IMR-90 (cell line): ENCODE measurements around the gene SNTA1. TPM values are rescaled to one million over a fixed set of nuclear protein-coding genes. Genes with fewer than 3 reads are reported as not detected.

Experiments
- ATAC-seq: fragments of 200-7000 bp; cut with Tn5 transposase; 2 replicates; pipeline ENCODE4 v1.9.1; 2020; ENCODE audit warnings: low read depth, mild to moderate bottlenecking, moderate library complexity
- BruUV-seq: library from RNA; stranded (reverse); fragments of 400-500 nt; replicated peaks from 2 replicates; lab custom pipeline; 2021; lab: Mats Ljungman, UMichigan
- CTCF ChIA-PET: fragments of 300-600 bp; formaldehyde crosslinking; extraction: SDS; loops from one replicate; lab custom pipeline; 2021; ENCODE audit warnings: antibody characterized with exemption; lab: Yijun Ruan, JAX
- POLR2A ChIA-PET: fragments of 300-600 bp; sonication (Branson Sonifier 250); formaldehyde crosslinking; loops from one replicate; lab custom pipeline; 2022; ENCODE audit warnings: antibody characterized with exemption; ENCODE audit not compliant: unreplicated experiment; lab: Charles Lee
- DNase-seq: peaks from one replicate; pipeline ENCODE4 v3.0.0; 2013
- H2AFZ ChIP-seq: replicated peaks from 2 replicates; pipeline ENCODE3; 2013; ENCODE audit warnings: low read length, mild to moderate bottlenecking; ENCODE audit not compliant: poor library complexity
- H2AK5ac ChIP-seq: 2 replicates; pipeline ENCODE4 v1.6.1; 2013; ENCODE audit warnings: low read depth, low read length, inconsistent platforms
- H2AK9ac ChIP-seq: replicated peaks from 2 replicates; pipeline ENCODE3; 2013; ENCODE audit warnings: mild to moderate bottlenecking, low read depth, low read length, moderate library complexity; ENCODE audit not compliant: poor library complexity
- H2BK120ac ChIP-seq: 2 replicates; pipeline ENCODE4 v1.6.1; 2013; ENCODE audit warnings: low read depth, low read length, inconsistent platforms
- H2BK15ac ChIP-seq: 3 replicates; pipeline ENCODE4 v1.6.1; 2013; ENCODE audit warnings: low read depth, low read length, inconsistent platforms
- H2BK20ac ChIP-seq: 2 replicates; pipeline ENCODE4 v1.6.1; 2013; ENCODE audit warnings: low read depth, mild to moderate bottlenecking, inconsistent platforms, low read length, moderate library complexity
- H2BK5ac ChIP-seq: 2 replicates; pipeline ENCODE4 v1.6.1; 2013; ENCODE audit warnings: mild to moderate bottlenecking, low read depth, low read length, inconsistent platforms; ENCODE audit not compliant: poor library complexity, severe bottlenecking
- H3K14ac ChIP-seq: replicated peaks from 2 replicates; pipeline ENCODE4 v1.6.1; 2013; ENCODE audit warnings: low read depth, low read length, inconsistent platforms
- H3K18ac ChIP-seq: 2 replicates; pipeline ENCODE4 v1.6.1; 2013; ENCODE audit warnings: low read depth, low read length, control low read depth
- H3K23ac ChIP-seq: 2 replicates; pipeline ENCODE4 v1.6.1; 2013; ENCODE audit warnings: low read depth, low read length, inconsistent platforms
- H3K27ac ChIP-seq: 2 replicates; pipeline ENCODE4 v1.5.1; 2013; ENCODE audit warnings: mild to moderate bottlenecking, control low read depth, low read length; ENCODE audit not compliant: insufficient read depth
- H3K27me3 ChIP-seq: 2 replicates; pipeline ENCODE4 v1.6.1; 2013; ENCODE audit warnings: low read length; ENCODE audit not compliant: control insufficient read depth, insufficient read depth
- H3K36me3 ChIP-seq: 2 replicates; pipeline ENCODE4 v1.6.1; 2013; ENCODE audit warnings: low read length, mixed read lengths; ENCODE audit not compliant: control insufficient read depth, insufficient read depth
- H3K4ac ChIP-seq: 2 replicates; pipeline ENCODE4 v1.6.1; 2013; ENCODE audit warnings: low read depth, low read length, inconsistent platforms
- H3K4me1 ChIP-seq: 2 replicates; pipeline ENCODE4 v1.6.1; 2013; ENCODE audit warnings: low read length, mixed read lengths; ENCODE audit not compliant: control insufficient read depth, insufficient read depth
- H3K4me2 ChIP-seq: 2 replicates; pipeline ENCODE4 v1.6.1; 2013; ENCODE audit warnings: low read depth, mild to moderate bottlenecking, control low read depth, low read length, moderate library complexity
- H3K4me3 ChIP-seq: 2 replicates; pipeline ENCODE4 v1.5.1; 2013; ENCODE audit warnings: low read depth, mild to moderate bottlenecking, control low read depth, low read length, moderate library complexity; ENCODE audit not compliant: insufficient read depth
- H3K56ac ChIP-seq: 2 replicates; pipeline ENCODE4 v1.6.1; 2013; ENCODE audit warnings: low read length, inconsistent platforms; ENCODE audit not compliant: insufficient read depth; ENCODE audit errors: extremely low read depth
- H3K79me1 ChIP-seq, 2 experiments: 2 replicates each; pipeline ENCODE4 v1.6.1; 2013; ENCODE audit warnings: low read length in 2 of 2, inconsistent platforms in 1 of 2, low read depth in 1 of 2
- H3K9ac ChIP-seq: 2 replicates; pipeline ENCODE4 v1.6.1; 2013; ENCODE audit warnings: low read depth, low read length, control low read depth
- H3K9me1 ChIP-seq: 2 replicates; pipeline ENCODE4 v1.6.1; 2013; ENCODE audit warnings: low read length, inconsistent platforms; ENCODE audit not compliant: insufficient read depth
- H3K9me3 ChIP-seq: 2 replicates; pipeline ENCODE4 v1.6.1; 2013; ENCODE audit warnings: low read length; ENCODE audit not compliant: control insufficient read depth, insufficient read depth
- H4K20me1 ChIP-seq: 2 replicates; pipeline ENCODE4 v1.6.1; 2013; ENCODE audit warnings: low read length, inconsistent platforms; ENCODE audit not compliant: insufficient read depth
- H4K5ac ChIP-seq: 2 replicates; pipeline ENCODE4 v1.6.1; 2013; ENCODE audit warnings: mild to moderate bottlenecking, low read depth, low read length, control low read depth
- H4K8ac ChIP-seq, 2 experiments: 2 replicates each; pipeline ENCODE4 v1.6.1; 2013; ENCODE audit warnings: low read depth in 2 of 2, low read length in 2 of 2, control low read depth in 1 of 2, inconsistent platforms in 1 of 2
- H4K91ac ChIP-seq: 2 replicates; pipeline ENCODE4 v1.6.1; 2013; ENCODE audit warnings: low read depth, low read length, inconsistent platforms; ENCODE audit not compliant: insufficient read depth
- BHLHE40 ChIP-seq: fragments of 150-350 bp; IDR thresholded peaks from 2 replicates; pipeline ENCODE4 v1.6.1; 2016; ENCODE audit warnings: mild to moderate bottlenecking, low read depth, low read length
- CEBPB ChIP-seq: IDR thresholded peaks from 2 replicates; pipeline ENCODE4 v1.6.1; 2012; ENCODE audit warnings: low read depth, low read length, improper control_type of control experiment
- CHD1 ChIP-seq: IDR thresholded peaks from 2 replicates; pipeline ENCODE4 v1.6.1; 2012; ENCODE audit warnings: low read depth, low read length, improper control_type of control experiment
- CTCF ChIP-seq: conservative IDR thresholded peaks from 2 replicates; pipeline ENCODE4 v1.5.1; 2012; ENCODE audit warnings: mild to moderate bottlenecking, low read depth, low read length, improper control_type of control experiment
- ELK1 ChIP-seq: fragments of 150-350 bp; IDR thresholded peaks from 2 replicates; pipeline ENCODE4 v1.6.1; 2016; ENCODE audit warnings: low read depth, mild to moderate bottlenecking, low read length, moderate library complexity, borderline replicate concordance
- FOS ChIP-seq: fragments of 150-350 bp; IDR thresholded peaks from 2 replicates; pipeline ENCODE4 v1.6.1; 2016; ENCODE audit warnings: low read depth, low read length
- MAFK ChIP-seq: IDR thresholded peaks from 2 replicates; pipeline ENCODE4 v1.6.1; 2012; ENCODE audit warnings: low read depth, low read length, improper control_type of control experiment
- MAZ ChIP-seq: IDR thresholded peaks from 2 replicates; pipeline ENCODE4 v1.6.1; 2012; ENCODE audit warnings: low read depth, mild to moderate bottlenecking, low read length, improper control_type of control experiment, moderate library complexity, borderline replicate concordance
- NFE2L2 ChIP-seq: fragments of 150-350 bp; IDR thresholded peaks from 2 replicates; pipeline ENCODE4 v1.6.1; 2016; ENCODE audit warnings: low read depth, mild to moderate bottlenecking, low read length
- RCOR1 ChIP-seq: IDR thresholded peaks from 2 replicates; pipeline ENCODE4 v1.6.1; 2012; ENCODE audit warnings: mild to moderate bottlenecking, low read length, improper control_type of control experiment; ENCODE audit not compliant: insufficient replicate concordance
- RFX5 ChIP-seq: IDR thresholded peaks from 2 replicates; pipeline ENCODE4 v1.8.0; 2012; ENCODE audit warnings: low read depth, mild to moderate bottlenecking, low read length, moderate library complexity
- SMC3 ChIP-seq: fragments of 150-350 bp; IDR thresholded peaks from 2 replicates; pipeline ENCODE4 v1.6.1; 2016; ENCODE audit warnings: low read depth, mild to moderate bottlenecking, antibody characterized with exemption, low read length, moderate library complexity
- WGBS, 2 experiments: methylation state at CpG; one replicate each; pipeline versions ENCODE4 v1.1.5 to v1.1.7; 2013; ENCODE audit warnings: missing lambda C conversion rate in 2 of 2; ENCODE audit not compliant: insufficient read length in 1 of 2; ENCODE audit errors: extremely low coverage in 2 of 2; 5-methylcytosine and 5-hydroxymethylcytosine counted together
- dilution Hi-C: fragments of 300-500 bp; cut with HindIII; formaldehyde crosslinking; loops from one replicate; pipeline ENCODE4 v1.14.3; 2018; ENCODE audit warnings: low sequenced_read_pairs; ENCODE audit not compliant: unreplicated experiment
- in situ Hi-C: fragments of 300-500 bp; cut with MboI; formaldehyde crosslinking; loops from 3 replicates; pipeline ENCODE4 v1.14.3; 2019; ENCODE audit warnings: low sequenced_read_pairs, inconsistent platforms, mixed read lengths
- intact Hi-C: fragments of 100-400 bp; cut with micrococcal nuclease; formaldehyde crosslinking; loops from 2 replicates; pipeline ENCODE4 v1.10.0; 2022
- polyA plus RNA-seq, 3 experiments: library from polyadenylated mRNA; depleted of rRNA; stranded (reverse); fragments of >200 nt; gene quantifications; 2 replicates each; pipeline ENCODE4 v1.2.3, GENCODE V29; 2012; ENCODE audit warnings: low replicate concordance in 1 of 3
- total RNA-seq: library from RNA; depleted of rRNA; stranded (reverse); fragments of >200 nt; gene quantifications from 2 replicates; pipeline ENCODE4 v1.2.3, GENCODE V29; 2012
- TF ChIP-seq, protein P1 (sequence below): fragments of 150-350 bp; IDR thresholded peaks from 2 replicates; pipeline ENCODE4 v1.6.1; 2017; ENCODE audit warnings: mild to moderate bottlenecking, antibody characterized with exemption, low read length, low read depth

SNTA1 gene
- total and polyA plus RNA-seq, 2 of the 4 experiments (the other 2 are of a cell fraction) = 10.6 to 15.4 TPM

DNA sequence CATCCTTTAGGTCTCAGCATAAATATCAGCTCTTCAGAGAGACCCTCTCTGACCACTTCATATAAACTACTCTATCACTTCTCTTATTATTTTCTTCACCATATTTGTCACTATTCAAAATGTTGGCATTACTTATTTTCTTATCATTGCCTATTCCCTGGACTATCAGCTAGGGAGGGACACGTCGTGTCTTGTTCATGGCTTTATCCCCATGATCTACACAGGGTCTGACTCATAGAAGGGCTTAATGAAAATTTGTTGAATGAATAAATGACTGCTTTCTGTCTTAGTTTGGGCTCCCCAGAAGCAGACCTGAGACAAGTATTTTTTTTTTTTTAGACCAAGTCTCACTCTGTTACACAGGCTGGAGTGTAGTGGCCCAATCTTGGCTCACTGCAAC is 39.3 kb downstream of the SNTA1 start:
- no peak overlapping the region for H3K23ac ChIP-seq
- no peak overlapping the region for H3K4me3 ChIP-seq
- BruUV-seq = no TSS peak
- no peak overlapping the region for H3K4me2 ChIP-seq
- no peak overlapping the region for H4K5ac ChIP-seq
- H3K36me3 ChIP-seq = peaks cover 7% of the 10 kb centered on the region
- DNase-seq (no peak), ATAC-seq (no peak)
- CTCF ChIA-PET = no interaction called here
- H3K9me1 ChIP-seq = peaks cover 15% of the 10 kb centered on the region
- H3K4me1 ChIP-seq = peaks cover 15% of the 10 kb centered on the region
- peaks cover 14 to 49% of the 10 kb centered on the region in 2 experiments for H3K79me1 ChIP-seq
- POLR2A ChIA-PET = no interaction called here
- no peak for TF ChIP-seq CTCF
- no peak for TF ChIP-seq CEBPB
- no peak for TF ChIP-seq BHLHE40
- TF ChIP-seq FOS = no peak
- TF ChIP-seq MAZ = no peak
- TF ChIP-seq CHD1 = no peak
- TF ChIP-seq, protein P1, sequence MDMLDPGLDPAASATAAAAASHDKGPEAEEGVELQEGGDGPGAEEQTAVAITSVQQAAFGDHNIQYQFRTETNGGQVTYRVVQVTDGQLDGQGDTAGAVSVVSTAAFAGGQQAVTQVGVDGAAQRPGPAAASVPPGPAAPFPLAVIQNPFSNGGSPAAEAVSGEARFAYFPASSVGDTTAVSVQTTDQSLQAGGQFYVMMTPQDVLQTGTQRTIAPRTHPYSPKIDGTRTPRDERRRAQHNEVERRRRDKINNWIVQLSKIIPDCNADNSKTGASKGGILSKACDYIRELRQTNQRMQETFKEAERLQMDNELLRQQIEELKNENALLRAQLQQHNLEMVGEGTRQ = no peak
- no peak for TF ChIP-seq RFX5
- no peak for TF ChIP-seq RCOR1
- no peak for TF ChIP-seq SMC3
- no peak for TF ChIP-seq NFE2L2
- TF ChIP-seq MAFK = no peak
- no peak for TF ChIP-seq ELK1
- H4K20me1 ChIP-seq = no peaks in the 10 kb centered on the region; the same call in 1 of the 2 replicates
- no peak overlapping the region for H3K27ac ChIP-seq
- H2BK120ac ChIP-seq = no peak overlapping the region
- no CpG with 5 or more reads among the region's 2 CpGs for WGBS, 2 experiments
- H2BK20ac ChIP-seq = no peak overlapping the region
- H2AK5ac ChIP-seq = no peak overlapping the region
- H3K9ac ChIP-seq = no peak overlapping the region
- dilution Hi-C loops = no loop called here
- H2BK5ac ChIP-seq = no peak overlapping the region
- no peak overlapping the region for H3K14ac ChIP-seq
- H2BK15ac ChIP-seq = no peak overlapping the region
- no peak overlapping the region for H3K18ac ChIP-seq
- no peak overlapping the region for H2AK9ac ChIP-seq
- intact Hi-C loops = no loop called here
- H4K91ac ChIP-seq = no peak overlapping the region
- no peak overlapping the region for H3K4ac ChIP-seq
- H3K9me3 ChIP-seq = peaks cover 3% of the 10 kb centered on the region; the same call in 1 of the 2 replicates
- no peak overlapping the region for H3K56ac ChIP-seq
- no peak overlapping the region for H2AFZ ChIP-seq
- no peak overlapping the region for H4K8ac ChIP-seq
- in situ Hi-C loops = no loop called here
- H3K27me3 ChIP-seq = no peaks in the 10 kb centered on the region
